ENCODE data around the gene KCNMA1. TPM values are rescaled to one million over a fixed set of nuclear protein-coding genes. Genes with fewer than 3 reads are reported as not detected.

KCNMA1 gene
- total RNA-seq, 1 donor, result 106 TPM

DNA sequence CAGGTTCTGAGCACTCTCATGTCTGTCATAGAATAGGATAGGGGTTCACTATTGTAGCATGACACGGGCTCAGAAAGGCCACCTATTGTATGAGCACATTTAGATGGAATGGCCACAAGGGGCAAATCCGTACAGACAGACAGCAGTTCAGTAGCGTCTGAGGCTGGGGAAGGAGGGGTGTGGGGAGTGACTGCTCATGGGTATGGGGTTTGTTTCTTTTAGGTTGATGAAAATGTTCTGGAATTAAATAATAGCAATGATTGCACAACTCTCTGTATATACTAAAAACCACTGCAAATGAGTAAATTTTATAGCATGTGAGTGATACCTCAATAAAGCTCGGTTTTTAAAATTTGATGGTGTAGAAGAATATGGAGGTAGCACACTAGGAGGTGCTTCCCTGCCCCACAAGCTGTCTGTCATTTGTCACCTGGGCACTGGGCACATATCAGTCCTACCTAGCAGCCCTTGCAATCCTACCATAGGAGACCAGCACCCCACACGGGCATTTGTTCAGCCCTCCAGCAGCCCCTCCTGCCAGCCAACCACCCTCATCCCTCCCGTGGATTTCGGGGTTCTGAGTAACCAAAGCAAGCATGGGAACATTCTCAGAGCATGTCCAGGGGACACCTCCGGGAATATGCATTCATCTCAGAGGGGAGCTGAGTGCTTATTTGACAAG, 35.2 kb downstream of the KCNMA1 start:
- DNase-seq (ENCODE audit: low read depth), result no peak
- TF ChIP-seq, protein P1, sequence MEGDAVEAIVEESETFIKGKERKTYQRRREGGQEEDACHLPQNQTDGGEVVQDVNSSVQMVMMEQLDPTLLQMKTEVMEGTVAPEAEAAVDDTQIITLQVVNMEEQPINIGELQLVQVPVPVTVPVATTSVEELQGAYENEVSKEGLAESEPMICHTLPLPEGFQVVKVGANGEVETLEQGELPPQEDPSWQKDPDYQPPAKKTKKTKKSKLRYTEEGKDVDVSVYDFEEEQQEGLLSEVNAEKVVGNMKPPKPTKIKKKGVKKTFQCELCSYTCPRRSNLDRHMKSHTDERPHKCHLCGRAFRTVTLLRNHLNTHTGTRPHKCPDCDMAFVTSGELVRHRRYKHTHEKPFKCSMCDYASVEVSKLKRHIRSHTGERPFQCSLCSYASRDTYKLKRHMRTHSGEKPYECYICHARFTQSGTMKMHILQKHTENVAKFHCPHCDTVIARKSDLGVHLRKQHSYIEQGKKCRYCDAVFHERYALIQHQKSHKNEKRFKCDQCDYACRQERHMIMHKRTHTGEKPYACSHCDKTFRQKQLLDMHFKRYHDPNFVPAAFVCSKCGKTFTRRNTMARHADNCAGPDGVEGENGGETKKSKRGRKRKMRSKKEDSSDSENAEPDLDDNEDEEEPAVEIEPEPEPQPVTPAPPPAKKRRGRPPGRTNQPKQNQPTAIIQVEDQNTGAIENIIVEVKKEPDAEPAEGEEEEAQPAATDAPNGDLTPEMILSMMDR (IDR thresholded peaks at IDR 0.05; ENCODE audit: insufficient read depth, low read length), result no peak
- H3K4me3 ChIP-seq (ENCODE audit: low read depth, low read length), result no peak overlapping the region

DNA sequence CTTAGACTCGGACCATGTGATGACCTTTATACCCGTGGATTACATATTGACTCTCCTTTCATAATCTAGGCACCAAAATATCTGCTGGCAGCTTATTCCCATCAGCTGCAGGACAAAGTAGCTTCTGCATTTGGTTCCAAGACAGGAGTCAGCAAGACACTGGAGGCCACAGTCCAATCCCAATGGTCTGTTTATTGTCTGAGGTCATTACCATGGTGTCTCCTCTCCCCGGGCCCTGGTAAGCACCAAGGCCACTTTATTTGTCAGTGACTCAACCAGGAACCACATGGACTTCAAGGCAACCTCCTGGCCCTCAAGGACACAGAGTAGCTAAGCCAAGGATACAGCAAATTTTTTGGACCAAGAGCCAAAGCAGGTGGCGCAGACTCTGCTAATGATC, 36.1 kb downstream of the KCNMA1 start:
- no peak for DNase-seq (ENCODE audit: low read depth)
- no peak overlapping the region for H3K4me3 ChIP-seq (ENCODE audit: low read depth, low read length)
- TF ChIP-seq, protein P1 (IDR thresholded peaks at IDR 0.05; ENCODE audit: insufficient read depth, low read length), result no peak

DNA sequence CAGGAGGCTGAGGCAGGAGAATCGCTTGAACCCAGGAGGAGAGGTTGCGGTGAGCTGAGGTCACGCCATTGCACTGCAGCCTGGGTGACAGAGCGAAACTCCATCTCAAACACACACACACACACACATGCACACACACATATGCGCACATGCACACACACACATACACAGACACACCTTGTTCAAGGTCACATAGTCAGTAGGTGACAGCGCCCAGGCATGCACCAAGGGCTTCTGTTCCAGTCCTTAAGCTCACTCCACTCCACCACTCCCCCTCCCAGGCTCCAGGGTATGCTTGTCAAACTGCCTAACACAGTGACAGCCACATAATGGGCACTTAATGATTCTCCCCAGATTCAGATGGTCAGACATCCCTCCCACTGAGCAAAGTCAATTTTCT, 37.0 kb downstream of the KCNMA1 start:
- H3K4me3 ChIP-seq (ENCODE audit: low read depth, low read length), result no peak overlapping the region
- TF ChIP-seq, protein P1 (IDR thresholded peaks at IDR 0.05; ENCODE audit: insufficient read depth, low read length), result no peak
- DNase-seq (ENCODE audit: low read depth), result no peak

DNA sequence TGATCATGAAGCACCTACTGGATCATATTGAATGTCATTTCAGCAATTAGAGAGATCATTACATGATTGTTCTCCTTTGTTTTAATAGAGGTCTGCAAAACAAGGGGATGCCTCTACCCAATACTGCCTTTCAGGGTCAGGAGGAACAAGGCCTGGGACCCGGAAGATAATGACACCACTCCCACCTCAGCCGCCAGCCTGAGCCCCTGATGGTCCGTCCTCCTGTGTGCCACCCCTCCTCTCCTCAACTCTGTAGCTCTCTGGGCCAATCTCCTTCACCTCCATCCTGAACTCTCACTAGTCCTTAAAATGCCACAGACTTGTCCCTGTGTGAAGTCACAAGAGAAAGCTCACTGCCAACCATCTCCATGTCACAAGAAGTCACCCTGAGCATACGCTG, 38.0 kb downstream of the KCNMA1 start:
- TF ChIP-seq, protein P1 (IDR thresholded peaks at IDR 0.05; ENCODE audit: insufficient read depth, low read length), result no peak
- H3K4me3 ChIP-seq (ENCODE audit: low read depth, low read length), result no peak overlapping the region
- DNase-seq (ENCODE audit: low read depth), result no peak

DNA sequence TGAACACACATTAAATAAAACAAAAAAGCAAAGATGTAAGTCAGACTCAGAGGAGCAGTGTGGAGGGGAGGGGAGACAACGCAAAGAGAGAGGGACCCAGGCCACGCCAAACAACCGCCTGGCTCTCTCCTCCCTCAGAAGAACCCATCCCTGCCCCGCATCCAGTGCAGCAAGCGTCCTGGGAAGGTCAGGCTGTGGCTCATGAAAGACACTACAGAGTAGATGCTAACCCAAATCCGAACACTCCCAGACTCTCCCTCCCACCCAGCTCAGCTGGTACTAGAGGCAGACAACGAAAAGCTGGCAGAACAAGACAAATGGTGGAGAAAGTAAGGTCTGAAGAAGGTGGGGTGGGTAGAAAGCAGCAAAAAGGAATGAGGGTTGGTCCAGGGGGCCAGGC, 39.0 kb downstream of the KCNMA1 start:
- DNase-seq (ENCODE audit: low read depth), result no peak
- TF ChIP-seq, protein P1 (IDR thresholded peaks at IDR 0.05; ENCODE audit: insufficient read depth, low read length), result no peak
- no peak overlapping the region for H3K4me3 ChIP-seq (ENCODE audit: low read depth, low read length)

DNA sequence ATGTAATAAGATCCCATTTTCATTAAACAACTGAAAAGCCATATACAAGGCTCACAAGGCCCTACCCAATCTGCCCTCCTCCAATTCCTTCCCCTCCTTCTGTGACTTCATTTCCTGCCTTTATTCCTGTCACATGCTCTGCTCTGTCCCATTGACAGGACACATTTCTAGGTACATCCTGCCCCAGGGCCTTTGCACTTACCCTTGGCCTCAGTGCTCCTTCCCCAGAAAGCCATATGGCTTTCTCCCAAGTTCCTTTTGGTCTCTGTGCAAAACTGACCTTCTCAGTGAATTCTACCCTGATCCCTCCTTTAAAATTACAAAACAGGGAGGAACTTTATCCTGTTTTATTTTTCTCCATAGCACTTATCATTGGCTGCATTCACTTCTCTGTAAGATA, 40.0 kb downstream of the KCNMA1 start:
- no peak for DNase-seq (ENCODE audit: low read depth)
- TF ChIP-seq, protein P1 (IDR thresholded peaks at IDR 0.05; ENCODE audit: insufficient read depth, low read length), result no peak
- H3K4me3 ChIP-seq (ENCODE audit: low read depth, low read length), result no peak overlapping the region

DNA sequence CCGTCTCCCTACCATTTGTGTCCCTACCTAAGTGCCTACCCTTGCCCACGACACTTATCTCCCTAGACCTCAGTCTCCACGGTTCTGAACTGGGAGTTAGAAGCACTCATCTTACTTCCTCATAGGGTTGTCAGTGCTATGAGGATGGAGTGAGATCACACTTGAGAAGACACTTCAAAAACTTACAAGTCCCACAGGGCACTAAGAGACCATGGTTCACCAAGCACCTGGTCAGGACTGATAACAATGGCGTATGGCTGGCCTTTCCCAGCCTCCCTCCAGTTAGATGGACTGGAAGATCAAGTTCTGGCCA, 43.2 kb downstream of the KCNMA1 start:
- TF ChIP-seq, protein P1 (IDR thresholded peaks at IDR 0.05; ENCODE audit: insufficient read depth, low read length), result no peak
- DNase-seq (ENCODE audit: low read depth), result no peak
- no peak overlapping the region for H3K4me3 ChIP-seq (ENCODE audit: low read depth, low read length)
